NCI-H146 treated with DMSO at 0.1 percent for 48 hours (cell line): ENCODE measurements around the gene PAK4.

Experiments
- DNase-seq: peaks from one replicate; lab custom pipeline; 2025; ENCODE audit not compliant: unreplicated experiment; lab: John Stamatoyannopoulos, UW

The PAK4 gene

GRCh38 chr19:39163621-39164020 lies 38.0 kb downstream of the PAK4 start:
- DNase-seq, result no peak

GRCh38 chr19:39164289-39164688 lies 38.7 kb downstream of the PAK4 start:
- no peak for DNase-seq

- DNase-seq, result no peak
Measured at GRCh38 chr19:39165857-39166256, 40.3 kb downstream of the PAK4 start.

GRCh38 chr19:39166571-39167391 lies 41.2 kb downstream of the PAK4 start:
- DNase-seq, result no peak

- DNase-seq, result no peak
Measured at GRCh38 chr19:39167461-39168257, 42.1 kb downstream of the PAK4 start.

GRCh38 chr19:39168258-39169142 lies 42.9 kb downstream of the PAK4 start:
- no peak for DNase-seq

GRCh38 chr19:39169143-39169810 lies 43.7 kb downstream of the PAK4 start:
- no peak for DNase-seq

- DNase-seq, result no peak
Measured at GRCh38 chr19:39170386-39171231, 45.0 kb downstream of the PAK4 start.

GRCh38 chr19:39171479-39172465 lies 46.2 kb downstream of the PAK4 start:
- DNase-seq, result no peak

GRCh38 chr19:39172700-39173501 lies 47.3 kb downstream of the PAK4 start:
- no peak for DNase-seq

GRCh38 chr19:39173502-39173991 lies 48.0 kb downstream of the PAK4 start:
- DNase-seq, result no peak

GRCh38 chr19:39174142-39174541 lies 48.6 kb downstream of the PAK4 start:
- no peak for DNase-seq

- DNase-seq, result no peak
Measured at GRCh38 chr19:39174558-39175544, 49.3 kb downstream of the PAK4 start.

- no peak for DNase-seq
Measured at GRCh38 chr19:39175564-39175963, 50.0 kb downstream of the PAK4 start.

GRCh38 chr19:39177110-39177699 lies 51.6 kb downstream of the PAK4 start:
- DNase-seq, result no peak

GRCh38 chr19:39177736-39178135 lies 52.1 kb downstream of the PAK4 start:
- DNase-seq, result no peak
